Cardiac muscle cell (in vitro differentiated cells and primary cell): Measurements from ENCODE around the gene SARM1. TPM values are rescaled to one million over a fixed set of nuclear protein-coding genes. Genes with fewer than 3 reads are reported as not detected.
"Not testable (repeated sequence)": the region's sequence is repeated elsewhere in the genome, so short reads cannot be mapped to it uniquely, and the experiment has no call there.

Experiments used
- DNase-seq, 2 donors: peaks; one replicate each; pipeline versions ENCODE4 v3.0.0 to v3.0.0-alpha.2; 2010 to 2017; ENCODE audit warnings: low read depth in 1 of 2, low spot score in 1 of 2
- H3K27ac ChIP-seq: fragments of 200-600 bp; sonication (generic); 2 replicates; pipeline ENCODE4 v1.5.1; 2016
- H3K27me3 ChIP-seq: fragments of 200-600 bp; sonication (generic); 2 replicates; pipeline ENCODE4 v1.6.0; 2016; ENCODE audit warnings: control low read depth
- H3K36me3 ChIP-seq: fragments of 200-600 bp; sonication (generic); 2 replicates; pipeline ENCODE4 v1.5.1; 2016; ENCODE audit warnings: control low read depth
- H3K4me1 ChIP-seq: fragments of 200-600 bp; sonication (generic); 2 replicates; pipeline ENCODE4 v1.8.1; 2017; ENCODE audit warnings: low read depth, mild to moderate bottlenecking, mixed run types
- H3K4me3 ChIP-seq: fragments of 200-600 bp; sonication (generic); 2 replicates; pipeline ENCODE4 v1.5.1; 2016; ENCODE audit warnings: mild to moderate bottlenecking
- H3K9me3 ChIP-seq: fragments of 200-600 bp; sonication (generic); 2 replicates; pipeline ENCODE4 v1.5.1; 2017; ENCODE audit warnings: low read depth, mild to moderate bottlenecking, control low read depth
- CTCF ChIP-seq: IDR thresholded peaks from 2 replicates; pipeline ENCODE4 v1.5.1; 2012; ENCODE audit warnings: low read depth, mild to moderate bottlenecking, low read length
- polyA plus RNA-seq: library from polyadenylated mRNA; unstranded; fragments of >200 nt; fragmentation: Nextera tagmentation; extraction: Ambion mirVana; gene quantifications from 2 replicates; pipeline ENCODE4 v1.2.1, GENCODE V29; 2016
- total RNA-seq: library from RNA; depleted of rRNA; stranded (reverse); fragments of >200 nt; gene quantifications from 2 replicates; pipeline ENCODE4 v1.2.3, GENCODE V29; 2016

The SARM1 gene
- total and polyA plus RNA-seq, 2 experiments from 2014 or later, result 8.9 to 11.5 TPM

GRCh38 chr17:28427371-28427770, 55.9 kb downstream of the SARM1 start:
- H3K27me3 ChIP-seq, result no peaks in the 10 kb centered on the region
- H3K4me1 ChIP-seq, result no peaks in the 10 kb centered on the region
- no peaks in the 10 kb centered on the region for H3K9me3 ChIP-seq
- no peak overlapping the region for H3K4me3 ChIP-seq
- no peak for DNase-seq
- H3K27ac ChIP-seq, result no peak overlapping the region
- no peaks in the 10 kb centered on the region for H3K36me3 ChIP-seq
- no peak for TF ChIP-seq CTCF

GRCh38 chr17:28427982-28428381, 56.5 kb downstream of the SARM1 start:
- not testable (repeated sequence) for DNase-seq, H3K27me3 ChIP-seq, H3K27ac ChIP-seq, H3K4me1 ChIP-seq, H3K9me3 ChIP-seq, H3K4me3 ChIP-seq, H3K36me3 ChIP-seq

GRCh38 chr17:28433721-28434120, 62.2 kb downstream of the SARM1 start:
- no peak for DNase-seq
- Histone ChIP-seq H3K36me3 (no peaks in the 10 kb centered on the region), H3K27ac (no peak overlapping the region), H3K4me1 (no peaks in the 10 kb centered on the region), H3K27me3 (no peaks in the 10 kb centered on the region), H3K4me3 (no peak overlapping the region), H3K9me3 (no peaks in the 10 kb centered on the region)
- no peak for TF ChIP-seq CTCF

GRCh38 chr17:28434326-28434725, 62.8 kb downstream of the SARM1 start:
- not testable (repeated sequence) for H3K4me1 ChIP-seq, H3K9me3 ChIP-seq, H3K27me3 ChIP-seq, DNase-seq, H3K27ac ChIP-seq, H3K36me3 ChIP-seq, H3K4me3 ChIP-seq

- no peak for TF ChIP-seq CTCF
- no peaks in the 10 kb centered on the region for H3K4me1 ChIP-seq
- H3K36me3 ChIP-seq, result no peaks in the 10 kb centered on the region
- no peak for DNase-seq
- no peak overlapping the region for H3K4me3 ChIP-seq
- no peaks in the 10 kb centered on the region for H3K27me3 ChIP-seq
- no peaks in the 10 kb centered on the region for H3K9me3 ChIP-seq
- H3K27ac ChIP-seq, result no peak overlapping the region
Observed at GRCh38 chr17:28443901-28444638, 72.6 kb downstream of the SARM1 start.

- Histone ChIP-seq H3K36me3 (no peaks in the 10 kb centered on the region), H3K9me3 (no peaks in the 10 kb centered on the region), H3K4me1 (no peaks in the 10 kb centered on the region), H3K4me3 (no peak overlapping the region), H3K27ac (no peak overlapping the region), H3K27me3 (no peaks in the 10 kb centered on the region)
- TF ChIP-seq CTCF, result no peak
- DNase-seq, result no peak
Observed at GRCh38 chr17:28446716-28447395, 75.4 kb downstream of the SARM1 start.
